GM12878 (cell line): ENCODE data around the gene RIN1. TPM values are rescaled to one million over a fixed set of nuclear protein-coding genes. Genes with fewer than 3 reads are reported as not detected.

ENCODE experiments used
- ATAC-seq: fragments of 200-7000 bp; cut with Tn5 transposase; 3 replicates; pipeline ENCODE4 v1.9.1; 2020; ENCODE audit warnings: mild to moderate bottlenecking, moderate library complexity
- BruUV-seq: library from RNA; stranded (reverse); fragments of 400-500 nt; replicated peaks from 2 replicates; lab custom pipeline; 2021; lab: Mats Ljungman, UMichigan
- CTCF ChIA-PET: fragments of 300-600 bp; sonication (Branson Sonifier 250); formaldehyde crosslinking; extraction: SDS; loops from one replicate; lab custom pipeline; 2021; ENCODE audit warnings: inconsistent platforms; lab: Yijun Ruan, JAX
- POLR2A ChIA-PET: fragments of 350-600 bp; formaldehyde crosslinking; extraction: SDS; loops from one replicate; lab custom pipeline; 2021; ENCODE audit warnings: inconsistent platforms; lab: Charles Lee
- RAD21 ChIA-PET: fragments of 300-600 bp; sonication (Branson Sonifier 250); formaldehyde crosslinking; loops from one replicate; lab custom pipeline; 2023; ENCODE audit warnings: antibody characterized with exemption; ENCODE audit not compliant: unreplicated experiment; lab: Charles Lee
- SMC1A ChIA-PET: fragments of 300-600 bp; sonication (Branson Sonifier 250); formaldehyde crosslinking; loops from one replicate; lab custom pipeline; 2023; ENCODE audit not compliant: unreplicated experiment, uncharacterized antibody; lab: Charles Lee
- DNase-seq: peaks from one replicate; pipeline ENCODE4 v3.0.0-alpha.2; 2011; ENCODE audit warnings: low read depth, low spot score
- FAIRE-seq: peaks from 3 replicates; lab custom pipeline; 2011; peaks lifted over from hg19 to GRCh38; lab: Jason Lieb, UNC
- H2AFZ ChIP-seq: 2 replicates; pipeline ENCODE4 v1.6.0; 2011; ENCODE audit warnings: low read depth, low read length, control low read depth; ENCODE audit not compliant: control insufficient read depth
- H3K27ac ChIP-seq: 2 replicates; pipeline ENCODE4 v1.5.1; 2011; ENCODE audit warnings: control low read depth; ENCODE audit not compliant: control insufficient read depth, insufficient read depth
- H3K27me3 ChIP-seq, 2 experiments: replicated peaks in 1 of 2; 2 replicates each; pipeline versions ENCODE4 v1.6.0 to v1.6.1; 2011; ENCODE audit warnings: low read length in 1 of 2; ENCODE audit not compliant: control insufficient read depth in 2 of 2, insufficient read depth in 2 of 2
- H3K36me3 ChIP-seq, 2 experiments: 2 replicates each; pipeline ENCODE4 v1.5.1; 2011; ENCODE audit warnings: low read length in 1 of 2; ENCODE audit not compliant: control insufficient read depth in 2 of 2, insufficient read depth in 2 of 2
- H3K4me1 ChIP-seq: 2 replicates; pipeline ENCODE4 v1.6.1; 2011; ENCODE audit warnings: mild to moderate bottlenecking, low read length, moderate library complexity, mixed read lengths; ENCODE audit not compliant: control insufficient read depth, insufficient read depth
- H3K4me2 ChIP-seq: 2 replicates; pipeline ENCODE4 v1.6.0; 2011; ENCODE audit warnings: control low read depth; ENCODE audit not compliant: control insufficient read depth, insufficient read depth
- H3K4me3 ChIP-seq: fragments of 200-600 bp; sonication (generic); 2 replicates; pipeline ENCODE4 v1.5.1; 2016
- H3K79me2 ChIP-seq: 2 replicates; pipeline ENCODE4 v1.6.0; 2011; ENCODE audit warnings: low read length; ENCODE audit not compliant: control insufficient read depth, insufficient read depth
- H3K9ac ChIP-seq: 2 replicates; pipeline ENCODE4 v1.8.0; 2011; ENCODE audit warnings: low read length, control low read depth, mixed read lengths; ENCODE audit not compliant: control insufficient read depth, insufficient read depth
- H3K9me3 ChIP-seq: replicated peaks from 3 replicates; pipeline ENCODE4 v1.5.1; 2011; ENCODE audit warnings: mild to moderate bottlenecking, low read length; ENCODE audit not compliant: control insufficient read depth, insufficient read depth
- H4K20me1 ChIP-seq: 2 replicates; pipeline ENCODE4 v1.6.0; 2011; ENCODE audit not compliant: control insufficient read depth, insufficient read depth
- GATAD2B ChIP-seq: fragments of 450-650 bp; conservative IDR thresholded peaks from 2 replicates; pipeline ENCODE4 v1.6.1; 2017; ENCODE audit warnings: low read depth, mild to moderate bottlenecking, moderate library complexity
- SREBF2 ChIP-seq: IDR thresholded peaks from 2 replicates; pipeline ENCODE4 v1.6.1; 2012; ENCODE audit warnings: mild to moderate bottlenecking, low read length
- ZNF384 ChIP-seq: IDR thresholded peaks from 2 replicates; pipeline ENCODE4 v1.6.1; 2012; ENCODE audit warnings: low read depth, mild to moderate bottlenecking, low read length, improper control_type of control experiment, borderline replicate concordance
- WGBS: methylation state at CpG from one replicate; pipeline ENCODE4 v1.1.6; 2016; ENCODE audit warnings: low lambda C conversion rate; ENCODE audit not compliant: insufficient replicate concordance, insufficient coverage; ENCODE audit errors: missing lambda C conversion rate; 5-methylcytosine and 5-hydroxymethylcytosine counted together
- in situ Hi-C: fragments of 300-500 bp; cut with MboI; formaldehyde crosslinking; loops from 9 replicates; pipeline ENCODE4 v1.14.3; 2018; ENCODE audit warnings: mixed read lengths
- intact Hi-C: fragments of 100-400 bp; cut with micrococcal nuclease; formaldehyde crosslinking; loops from one replicate; pipeline ENCODE4 v1.14.2; 2022; ENCODE audit not compliant: unreplicated experiment
- polyA plus RNA-seq, 11 experiments: library from polyadenylated mRNA; depleted of rRNA in 4 of 11; unstranded in 6 of 11; stranded (reverse) in 5 of 11; fragments of >200 nt; fragmentation: Nextera tagmentation in 4 of 11; fragmentation: Illumina TruSeq in 1 of 11; extraction: Ambion mirVana in 4 of 11; extraction: Trizol in 1 of 11; gene quantifications; 1 replicate in 1 of 11; 2 replicates in 10 of 11; pipeline versions ENCODE4 v1.2.1 to v1.2.3, GENCODE V29; 2011 to 2016; ENCODE audit warnings: inconsistent platforms in 2 of 11, missing spikeins in 2 of 11, low read depth in 1 of 11
- total RNA-seq, 4 experiments: library from RNA; depleted of rRNA in 3 of 4; stranded (reverse); fragments of >200 nt in 3 of 4; fragmentation: Illumina TruSeq in 1 of 4; extraction: Trizol in 1 of 4; gene quantifications; 2 replicates each; pipeline versions ENCODE4 v1.2.1 to v1.2.3, GENCODE V29; 2013 to 2021
- TF ChIP-seq, protein P1 (sequence below): fragments of 450-650 bp; formaldehyde crosslinking; IDR thresholded peaks from 2 replicates; pipeline ENCODE4 v1.4.0; 2022; ENCODE audit warnings: mild to moderate bottlenecking, moderate library complexity
- TF ChIP-seq, protein P2 (sequence below): fragments of 450-650 bp; IDR thresholded peaks from 2 replicates; pipeline ENCODE4 v1.6.1; 2017; ENCODE audit warnings: mild to moderate bottlenecking
- TF ChIP-seq, protein P3 (sequence below): fragments of 450-650 bp; IDR thresholded peaks from 2 replicates; pipeline ENCODE4 v1.6.1; 2017; ENCODE audit warnings: borderline replicate concordance

The RIN1 gene
- total and polyA plus RNA-seq, 10 of the 15 experiments (the other 5 are each of a cell fraction or from before 2014, with no cell fraction given): 0.04 to 0.69 (median 0.22) TPM; not detected in 1

DNA sequence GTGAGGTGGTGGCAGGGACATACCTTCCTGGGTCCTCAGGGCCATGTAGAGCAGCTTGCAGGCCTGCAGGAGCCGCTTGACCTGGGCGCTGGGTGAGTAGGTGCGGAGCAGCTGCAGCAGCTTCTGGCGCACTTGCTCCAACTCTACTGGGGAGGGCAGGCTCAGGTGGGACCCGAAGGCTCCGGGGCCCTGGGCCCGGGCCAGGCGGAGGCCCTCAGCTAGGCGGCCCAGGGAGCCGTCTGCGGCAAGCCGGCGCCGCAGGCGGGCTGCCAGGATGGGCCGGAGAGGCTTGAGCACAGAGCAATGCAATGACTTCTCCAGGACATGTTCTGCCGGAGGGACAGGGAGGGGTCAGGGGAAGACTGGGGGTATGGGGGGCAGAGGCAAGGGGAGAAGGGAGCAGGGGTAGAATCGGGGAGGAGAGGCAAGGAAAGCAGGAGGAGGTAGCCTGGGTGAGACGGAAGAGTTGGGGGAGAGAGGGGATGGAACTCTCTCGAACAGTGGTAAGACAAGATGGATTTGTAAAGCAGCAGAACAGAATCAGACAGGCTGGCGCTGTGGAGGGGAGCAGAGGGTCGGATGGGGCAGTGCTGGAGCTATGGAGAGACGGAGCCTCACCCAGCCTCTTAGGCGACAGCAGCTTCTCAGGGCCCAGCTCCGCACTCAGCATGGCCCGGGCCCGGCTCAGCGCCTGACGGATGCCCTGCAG lies 2.2 kb downstream of the RIN1 start:
- H3K27ac ChIP-seq: no peak overlapping the region
- no peaks in the 10 kb centered on the region for H3K79me2 ChIP-seq
- FAIRE-seq (no peak), DNase-seq (no peak), ATAC-seq (no peak)
- no peaks in the 10 kb centered on the region for H3K27me3 ChIP-seq
- H4K20me1 ChIP-seq: no peaks in the 10 kb centered on the region
- TF ChIP-seq, protein P1, sequence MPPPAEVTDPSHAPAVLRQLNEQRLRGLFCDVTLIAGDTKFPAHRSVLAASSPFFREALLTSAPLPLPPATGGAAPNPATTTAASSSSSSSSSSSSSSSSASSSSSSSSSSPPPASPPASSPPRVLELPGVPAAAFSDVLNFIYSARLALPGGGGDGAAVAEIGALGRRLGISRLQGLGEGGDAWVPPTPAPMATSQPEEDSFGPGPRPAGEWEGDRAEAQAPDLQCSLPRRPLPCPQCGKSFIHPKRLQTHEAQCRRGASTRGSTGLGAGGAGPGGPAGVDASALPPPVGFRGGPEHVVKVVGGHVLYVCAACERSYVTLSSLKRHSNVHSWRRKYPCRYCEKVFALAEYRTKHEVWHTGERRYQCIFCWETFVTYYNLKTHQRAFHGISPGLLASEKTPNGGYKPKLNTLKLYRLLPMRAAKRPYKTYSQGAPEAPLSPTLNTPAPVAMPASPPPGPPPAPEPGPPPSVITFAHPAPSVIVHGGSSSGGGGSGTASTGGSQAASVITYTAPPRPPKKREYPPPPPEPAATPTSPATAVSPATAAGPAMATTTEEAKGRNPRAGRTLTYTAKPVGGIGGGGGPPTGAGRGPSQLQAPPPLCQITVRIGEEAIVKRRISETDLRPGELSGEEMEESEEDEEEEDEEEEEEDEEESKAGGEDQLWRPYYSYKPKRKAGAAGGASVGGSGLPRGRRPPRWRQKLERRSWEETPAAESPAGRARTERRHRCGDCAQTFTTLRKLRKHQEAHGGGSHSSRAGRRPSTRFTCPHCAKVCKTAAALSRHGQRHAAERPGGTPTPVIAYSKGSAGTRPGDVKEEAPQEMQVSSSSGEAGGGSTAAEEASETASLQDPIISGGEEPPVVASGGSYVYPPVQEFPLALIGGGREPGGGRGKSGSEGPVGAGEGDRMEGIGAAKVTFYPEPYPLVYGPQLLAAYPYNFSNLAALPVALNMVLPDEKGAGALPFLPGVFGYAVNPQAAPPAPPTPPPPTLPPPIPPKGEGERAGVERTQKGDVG: no peak
- TF ChIP-seq, protein P2, sequence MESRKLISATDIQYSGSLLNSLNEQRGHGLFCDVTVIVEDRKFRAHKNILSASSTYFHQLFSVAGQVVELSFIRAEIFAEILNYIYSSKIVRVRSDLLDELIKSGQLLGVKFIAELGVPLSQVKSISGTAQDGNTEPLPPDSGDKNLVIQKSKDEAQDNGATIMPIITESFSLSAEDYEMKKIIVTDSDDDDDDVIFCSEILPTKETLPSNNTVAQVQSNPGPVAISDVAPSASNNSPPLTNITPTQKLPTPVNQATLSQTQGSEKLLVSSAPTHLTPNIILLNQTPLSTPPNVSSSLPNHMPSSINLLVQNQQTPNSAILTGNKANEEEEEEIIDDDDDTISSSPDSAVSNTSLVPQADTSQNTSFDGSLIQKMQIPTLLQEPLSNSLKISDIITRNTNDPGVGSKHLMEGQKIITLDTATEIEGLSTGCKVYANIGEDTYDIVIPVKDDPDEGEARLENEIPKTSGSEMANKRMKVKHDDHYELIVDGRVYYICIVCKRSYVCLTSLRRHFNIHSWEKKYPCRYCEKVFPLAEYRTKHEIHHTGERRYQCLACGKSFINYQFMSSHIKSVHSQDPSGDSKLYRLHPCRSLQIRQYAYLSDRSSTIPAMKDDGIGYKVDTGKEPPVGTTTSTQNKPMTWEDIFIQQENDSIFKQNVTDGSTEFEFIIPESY: no peak
- TF ChIP-seq GATAD2B (no peak), ZNF384 (no peak), SREBF2 (no peak)
- TF ChIP-seq, protein P3, sequence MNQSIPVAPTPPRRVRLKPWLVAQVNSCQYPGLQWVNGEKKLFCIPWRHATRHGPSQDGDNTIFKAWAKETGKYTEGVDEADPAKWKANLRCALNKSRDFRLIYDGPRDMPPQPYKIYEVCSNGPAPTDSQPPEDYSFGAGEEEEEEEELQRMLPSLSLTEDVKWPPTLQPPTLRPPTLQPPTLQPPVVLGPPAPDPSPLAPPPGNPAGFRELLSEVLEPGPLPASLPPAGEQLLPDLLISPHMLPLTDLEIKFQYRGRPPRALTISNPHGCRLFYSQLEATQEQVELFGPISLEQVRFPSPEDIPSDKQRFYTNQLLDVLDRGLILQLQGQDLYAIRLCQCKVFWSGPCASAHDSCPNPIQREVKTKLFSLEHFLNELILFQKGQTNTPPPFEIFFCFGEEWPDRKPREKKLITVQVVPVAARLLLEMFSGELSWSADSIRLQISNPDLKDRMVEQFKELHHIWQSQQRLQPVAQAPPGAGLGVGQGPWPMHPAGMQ: no peak
- BruUV-seq: no TSS peak
- H3K4me3 ChIP-seq: no peak overlapping the region
- H3K9me3 ChIP-seq: no peaks in the 10 kb centered on the region
- peaks cover 21% of the 10 kb centered on the region for H3K4me1 ChIP-seq
- 75% methylated on average over 27 of the region's 29 CpGs for WGBS
- no peak overlapping the region for H2AFZ ChIP-seq
- RAD21 ChIA-PET: interaction anchor here (1.7 to 3.6 kb wide), 2 partner anchors 22 to 52 kb away, joined by 8 to 49 read pairs; no protein-coding TSS in a partner anchor
- no peak overlapping the region for H3K9ac ChIP-seq
- no peak overlapping the region for H3K4me2 ChIP-seq
- CTCF ChIA-PET: interaction anchor here (1.3 to 5.7 kb wide), 4 partner anchors 22 to 52 kb away, joined by 3 to 96 read pairs (median 28); no protein-coding TSS in a partner anchor
- SMC1A ChIA-PET: interaction anchor here (1.6 kb wide), 1 partner anchor 52 kb away, joined by 5 read pairs; no protein-coding TSS in a partner anchor
- in situ Hi-C loops: no loop called here
- POLR2A ChIA-PET: interaction anchor here (0.8 to 2.3 kb wide), 2 partner anchors 11 to 45 kb away, joined by 3 to 16 read pairs; partner anchors contain the start of genes BRMS1 and YIF1A
- intact Hi-C loops: no loop called here
- H3K36me3 ChIP-seq: peaks cover 0 to 6% of the 10 kb centered on the region in 2 experiments; a peak in 3 of 4 replicates
